Measurements from ENCODE around the gene UTS2B.

Gene UTS2B

GRCh38 chr3:191238321-191238817 lies 92.0 kb downstream of the UTS2B start:
- no peak for DNase-seq (ENCODE audit: low spot score)

- no peak for DNase-seq (ENCODE audit: low spot score)
Observed at GRCh38 chr3:191237047-191237882, 93.1 kb downstream of the UTS2B start.

GRCh38 chr3:191236646-191237045 lies 93.7 kb downstream of the UTS2B start:
- no peak for DNase-seq (ENCODE audit: low spot score)

GRCh38 chr3:191235331-191236314 lies 94.7 kb downstream of the UTS2B start:
- no peak for DNase-seq (ENCODE audit: low spot score)

- no peak for DNase-seq (ENCODE audit: low spot score)
Observed at GRCh38 chr3:191234216-191234615, 96.1 kb downstream of the UTS2B start.

- DNase-seq (ENCODE audit: low spot score), result no peak
Observed at GRCh38 chr3:191227541-191227940, 102.8 kb downstream of the UTS2B start.

GRCh38 chr3:191221638-191222037 lies 108.7 kb downstream of the UTS2B start:
- no peak for DNase-seq (ENCODE audit: low spot score)

- DNase-seq (ENCODE audit: low spot score), result no peak
Observed at GRCh38 chr3:191220908-191221307, 109.4 kb downstream of the UTS2B start.

GRCh38 chr3:191217301-191217700 lies 113.0 kb downstream of the UTS2B start:
- DNase-seq (ENCODE audit: low spot score), result no peak
